HG02642 (cell line): ENCODE results near the gene MLC1.
"Not testable (repeated sequence)": the region's sequence is repeated elsewhere in the genome, so short reads cannot be mapped to it uniquely, and the experiment has no call there.

ENCODE experiments used
- ATAC-seq: cut with Tn5 transposase; IDR thresholded peaks from one replicate; pipeline ENCODE4 v1.9.1; 2021; ENCODE audit warnings: mild to moderate bottlenecking; ENCODE audit not compliant: unreplicated experiment, poor library complexity

MLC1 gene

GRCh38 chr22:50105208-50106100, 20.2 kb upstream of the MLC1 start:
- ATAC-seq: no peak

GRCh38 chr22:50104141-50104544, 18.9 kb upstream of the MLC1 start:
- no peak for ATAC-seq

GRCh38 chr22:50102946-50103345, 17.7 kb upstream of the MLC1 start:
- ATAC-seq: no peak

- ATAC-seq: no peak
Measured at GRCh38 chr22:50101870-50102565, 16.8 kb upstream of the MLC1 start.

GRCh38 chr22:50098052-50098451, 12.8 kb upstream of the MLC1 start:
- ATAC-seq: no peak

- ATAC-seq: no peak
Measured at GRCh38 chr22:50092342-50092741, 7.1 kb upstream of the MLC1 start.

GRCh38 chr22:50091092-50091768, 6.0 kb upstream of the MLC1 start:
- no peak for ATAC-seq

GRCh38 chr22:50090412-50090714, 5.1 kb upstream of the MLC1 start:
- ATAC-seq: no peak

- no peak for ATAC-seq
Measured at GRCh38 chr22:50089682-50090411, 4.6 kb upstream of the MLC1 start, which contains the start of gene MOV10L1. Gene MOV10L1 (plus strand): TSS chr22:50090006. CDS start chr22:50090089, 83 bp downstream.

GRCh38 chr22:50089231-50089630, 4.0 kb upstream of the MLC1 start:
- ATAC-seq: no peak

GRCh38 chr22:50088096-50088495, 2.9 kb upstream of the MLC1 start:
- no peak for ATAC-seq

- no peak for ATAC-seq
Measured at GRCh38 chr22:50087646-50088045, 2.4 kb upstream of the MLC1 start.

- ATAC-seq: not testable (repeated sequence)
Measured at GRCh38 chr22:50086975-50087374, 1.7 kb upstream of the MLC1 start.

GRCh38 chr22:50086526-50086925, 1.3 kb upstream of the MLC1 start:
- ATAC-seq: no peak

GRCh38 chr22:50084614-50085021, 608 bp downstream of the MLC1 start:
- no peak for ATAC-seq

- ATAC-seq: no peak
Measured at GRCh38 chr22:50084080-50084477, 1.1 kb downstream of the MLC1 start.

GRCh38 chr22:50083462-50084079, 1.7 kb downstream of the MLC1 start:
- no peak for ATAC-seq

- no peak for ATAC-seq
Measured at GRCh38 chr22:50082961-50083461, 2.2 kb downstream of the MLC1 start.

- ATAC-seq: no peak
Measured at GRCh38 chr22:50082197-50082715, 3.0 kb downstream of the MLC1 start.
